ENCODE results near the gene USP16. TPM values are rescaled to one million over a fixed set of nuclear protein-coding genes. Genes with fewer than 3 reads are reported as not detected.
"Not testable (repeated sequence)": the region's sequence is repeated elsewhere in the genome, so short reads cannot be mapped to it uniquely, and the experiment has no call there.

Gene USP16
- 7.2 TPM for total RNA-seq

DNA sequence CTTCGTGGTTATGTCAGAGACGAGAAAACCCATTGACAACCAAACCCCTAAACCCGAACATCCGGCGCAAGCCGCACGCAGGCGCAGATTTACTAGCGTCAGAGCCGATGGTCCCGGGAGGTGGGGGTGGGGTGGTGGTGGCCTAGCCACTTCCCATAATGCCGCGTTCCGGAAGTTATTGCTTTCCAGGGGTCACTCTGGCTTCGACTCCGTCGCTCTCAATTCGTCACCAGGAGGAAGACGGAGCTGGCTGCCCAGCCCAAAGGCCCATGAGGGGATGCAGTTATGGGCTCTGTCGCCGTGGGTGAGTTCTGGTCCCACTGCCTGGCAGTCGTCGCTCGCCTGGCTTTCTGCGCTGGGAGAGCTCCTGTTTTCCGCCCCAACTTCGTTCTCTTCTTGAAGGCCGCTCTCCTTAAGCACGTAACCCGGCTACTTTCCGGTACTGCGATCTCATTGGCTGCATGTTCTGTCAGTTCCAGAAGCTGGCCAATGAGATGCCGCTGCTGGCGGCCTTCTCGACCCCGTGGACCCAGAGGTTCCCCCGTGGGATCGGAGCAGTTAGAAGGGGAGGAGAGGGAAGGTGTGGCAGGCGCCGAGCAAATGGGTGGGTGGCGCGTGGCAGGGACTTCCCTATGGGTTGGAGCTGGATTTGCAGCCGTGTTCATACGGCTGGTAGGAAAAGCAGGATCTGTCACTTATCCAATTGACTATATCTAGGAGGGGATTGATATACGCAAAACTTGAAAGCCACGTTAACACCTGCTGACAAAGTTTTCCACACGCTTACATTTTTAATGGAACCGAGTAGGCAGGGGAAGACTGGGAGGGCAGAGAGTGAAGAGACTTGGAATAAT lies at the start of gene USP16:
USP16 (plus strand) TSS at position 195 of the 854 bp plus-strand sequence. CDS start 3,246 bp downstream, outside the sequence.
- Histone ChIP-seq H3K9me3 (no peaks in the 10 kb centered on the region), H3K27ac (peak within 1 kb of the TSS; percentile 97 to 98), H3K4me3 (peak within 1 kb of the TSS; percentile 70 to 74), H3K4me1 (peaks cover 3 to 8% of the 10 kb centered on the region in 2 donors), H3K27me3 (no peaks in the 10 kb centered on the region), H3K36me3 (peaks cover 0 to 6% of the 10 kb centered on the region in 2 donors)
- TF ChIP-seq, protein P1, sequence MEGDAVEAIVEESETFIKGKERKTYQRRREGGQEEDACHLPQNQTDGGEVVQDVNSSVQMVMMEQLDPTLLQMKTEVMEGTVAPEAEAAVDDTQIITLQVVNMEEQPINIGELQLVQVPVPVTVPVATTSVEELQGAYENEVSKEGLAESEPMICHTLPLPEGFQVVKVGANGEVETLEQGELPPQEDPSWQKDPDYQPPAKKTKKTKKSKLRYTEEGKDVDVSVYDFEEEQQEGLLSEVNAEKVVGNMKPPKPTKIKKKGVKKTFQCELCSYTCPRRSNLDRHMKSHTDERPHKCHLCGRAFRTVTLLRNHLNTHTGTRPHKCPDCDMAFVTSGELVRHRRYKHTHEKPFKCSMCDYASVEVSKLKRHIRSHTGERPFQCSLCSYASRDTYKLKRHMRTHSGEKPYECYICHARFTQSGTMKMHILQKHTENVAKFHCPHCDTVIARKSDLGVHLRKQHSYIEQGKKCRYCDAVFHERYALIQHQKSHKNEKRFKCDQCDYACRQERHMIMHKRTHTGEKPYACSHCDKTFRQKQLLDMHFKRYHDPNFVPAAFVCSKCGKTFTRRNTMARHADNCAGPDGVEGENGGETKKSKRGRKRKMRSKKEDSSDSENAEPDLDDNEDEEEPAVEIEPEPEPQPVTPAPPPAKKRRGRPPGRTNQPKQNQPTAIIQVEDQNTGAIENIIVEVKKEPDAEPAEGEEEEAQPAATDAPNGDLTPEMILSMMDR (IDR thresholded peaks at IDR 0.05): peak; percentile 13 to 29 (median 25)
- DNase-seq (ENCODE audit: low spot score in 2 of 2): peak; percentile 90 to 98
- intact Hi-C loops (cut with DNase I): loop anchor here (1.0 to 2.0 kb wide), 3 partner anchors 22 to 49 kb away; partner anchors contain the start of genes CCT8 and LTN1

DNA sequence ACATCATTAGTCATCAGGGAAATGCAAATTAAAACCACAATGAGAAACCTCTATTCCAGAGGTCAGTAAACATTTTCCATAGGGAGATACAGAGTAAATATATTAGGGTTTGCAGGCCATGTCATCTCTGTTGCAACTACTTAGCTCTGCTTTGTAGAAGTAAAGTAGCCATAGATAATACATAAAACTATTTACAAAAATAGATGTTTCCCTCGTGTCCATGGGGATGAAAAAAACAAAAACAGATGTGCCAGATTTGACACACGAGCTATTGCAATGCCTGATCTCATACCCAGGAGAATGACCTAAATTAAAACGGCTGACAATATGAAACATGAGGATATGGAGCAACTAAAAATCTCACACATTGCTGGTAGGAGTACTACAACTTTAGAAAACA lies 49.1 kb upstream of the USP16 start:
- DNase-seq (ENCODE audit: low spot score in 2 of 2): no peak
- no peaks in the 10 kb centered on the region for H3K9me3 ChIP-seq
- H3K36me3 ChIP-seq: peaks cover 36 to 67% of the 10 kb centered on the region in 2 donors
- H3K27ac ChIP-seq: no peak overlapping the region
- TF ChIP-seq, protein P1 (IDR thresholded peaks at IDR 0.05): no peak
- H3K4me3 ChIP-seq: no peak overlapping the region
- no peaks in the 10 kb centered on the region for H3K27me3 ChIP-seq
- intact Hi-C loops (cut with DNase I): no loop called here
- H3K4me1 ChIP-seq: no peaks in the 10 kb centered on the region

DNA sequence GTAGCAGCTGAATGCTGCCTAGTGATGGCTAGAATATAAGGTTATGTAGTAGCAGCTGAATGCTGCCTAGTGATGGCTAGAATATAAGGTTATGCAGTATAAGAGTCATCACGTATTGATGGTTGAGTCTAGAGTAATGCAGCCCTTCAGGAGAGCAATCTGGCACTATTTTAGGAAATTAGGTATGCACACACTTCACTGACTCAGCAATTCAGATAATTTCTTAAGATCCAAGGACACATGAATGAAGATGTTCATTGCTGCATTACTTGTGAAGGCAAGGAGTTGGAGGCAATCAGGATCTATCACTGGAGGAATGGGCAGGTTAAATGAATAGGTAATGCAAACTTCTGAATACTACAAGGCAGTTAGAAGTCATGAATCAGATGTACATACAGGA lies 45.4 kb upstream of the USP16 start:
- peaks cover 42 to 87% of the 10 kb centered on the region in 2 donors for H3K36me3 ChIP-seq
- no peak overlapping the region for H3K4me3 ChIP-seq
- H3K9me3 ChIP-seq: no peaks in the 10 kb centered on the region
- DNase-seq (ENCODE audit: low spot score in 2 of 2): no peak
- intact Hi-C loops (cut with DNase I): no loop called here
- H3K27ac ChIP-seq: no peak overlapping the region
- TF ChIP-seq, protein P1 (IDR thresholded peaks at IDR 0.05): no peak
- no peaks in the 10 kb centered on the region for H3K4me1 ChIP-seq
- H3K27me3 ChIP-seq: no peaks in the 10 kb centered on the region

DNA sequence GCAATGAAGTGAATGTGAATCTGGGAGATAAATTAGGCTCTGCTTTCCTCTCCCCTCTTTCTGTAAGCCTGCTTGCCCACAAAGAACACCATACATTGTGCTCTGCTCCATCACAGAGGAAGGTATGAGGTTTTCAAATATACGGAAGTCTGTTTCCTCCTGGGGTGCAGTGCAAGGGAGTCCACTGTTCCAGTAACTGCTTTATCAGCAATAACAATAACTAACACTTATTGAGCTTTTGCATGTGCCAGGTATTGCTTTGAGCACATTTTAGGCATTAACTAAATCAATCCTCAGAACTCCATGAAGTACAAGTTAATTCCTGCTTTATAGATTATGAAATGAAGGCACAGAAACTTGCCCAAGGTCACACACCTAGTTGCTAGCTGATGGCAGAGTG lies 41.8 kb upstream of the USP16 start:
- Histone ChIP-seq H3K36me3 (peaks cover 43 to 81% of the 10 kb centered on the region in 2 donors), H3K4me3 (no peak overlapping the region), H3K27me3 (no peaks in the 10 kb centered on the region), H3K9me3 (no peaks in the 10 kb centered on the region), H3K27ac (no peak overlapping the region), H3K4me1 (no peaks in the 10 kb centered on the region)
- intact Hi-C loops (cut with DNase I): no loop called here
- no peak for DNase-seq (ENCODE audit: low spot score in 2 of 2)
- TF ChIP-seq, protein P1 (IDR thresholded peaks at IDR 0.05): no peak

DNA sequence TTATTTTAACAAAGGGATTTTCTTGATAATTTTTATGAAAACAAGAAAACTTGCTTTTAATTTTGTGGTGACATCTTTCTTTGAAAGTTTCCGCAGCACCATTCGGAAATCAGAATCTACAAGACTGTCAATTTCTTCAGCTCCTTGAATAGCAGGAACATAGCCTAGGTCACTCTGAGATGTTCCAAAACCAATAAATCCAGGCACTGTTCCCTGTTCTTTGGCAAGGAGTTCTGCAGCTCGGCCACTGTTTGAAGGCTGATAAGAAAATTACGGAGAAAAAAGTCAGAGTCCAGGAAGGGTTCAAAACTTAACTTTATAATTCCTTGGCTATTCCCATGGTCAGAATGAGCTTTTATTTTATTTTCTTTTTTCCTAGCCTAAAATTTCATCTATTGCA lies 37.8 kb upstream of the USP16 start:
- TF ChIP-seq, protein P1 (IDR thresholded peaks at IDR 0.05): no peak
- peaks cover 22 to 45% of the 10 kb centered on the region in 2 donors for H3K36me3 ChIP-seq
- intact Hi-C loops (cut with DNase I): no loop called here

DNA sequence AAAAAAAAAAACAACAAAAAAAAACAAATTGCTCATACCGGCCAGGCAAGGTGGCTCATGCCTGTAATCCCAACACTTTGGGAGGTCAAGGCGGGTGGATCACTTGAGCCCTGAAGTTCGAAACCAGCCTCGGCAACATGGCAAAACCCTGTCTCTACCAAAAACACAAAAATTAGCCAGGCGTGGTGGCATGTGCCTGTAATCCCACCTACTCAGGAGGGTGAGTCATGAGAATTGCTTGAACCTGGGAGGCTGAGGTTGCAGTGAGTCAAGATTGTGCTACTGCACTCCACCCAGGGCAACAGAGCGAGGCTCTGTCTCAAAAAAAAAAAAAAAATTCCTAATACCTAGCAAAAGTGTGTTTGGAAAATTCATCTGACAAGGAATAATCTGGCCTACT lies 36.3 kb upstream of the USP16 start:
- H3K27ac ChIP-seq; H3K4me3 ChIP-seq; H3K4me1 ChIP-seq; DNase-seq (ENCODE audit: low spot score in 2 of 2); H3K27me3 ChIP-seq; intact Hi-C loops (cut with DNase I); H3K9me3 ChIP-seq: not testable (repeated sequence)
- peaks cover 20 to 30% of the 10 kb centered on the region in 2 donors for H3K36me3 ChIP-seq

More for the DNA sequence above, 37.8 kb upstream of the USP16 start:
- Histone ChIP-seq H3K4me3 (no peak overlapping the region), H3K27me3 (no peaks in the 10 kb centered on the region), H3K27ac (no peak overlapping the region), H3K9me3 (no peaks in the 10 kb centered on the region), H3K4me1 (peaks cover under 1 to 6% of the 10 kb centered on the region in 2 donors)
- DNase-seq (ENCODE audit: low spot score in 2 of 2): no peak
